Body of pancreas (tissue), 4 donors: ENCODE results near the gene COL4A5. TPM values are rescaled to one million over a fixed set of nuclear protein-coding genes. Genes with fewer than 3 reads are reported as not detected.

Source experiments
- ATAC-seq: fragments of 150-250 bp; one replicate; pipeline ENCODE4 v1.9.1; 2016
- DNase-seq, 4 donors: peaks; one replicate each; pipeline ENCODE4 v3.0.0-alpha.2; 2019
- H3K27ac ChIP-seq, 4 donors: fragments of 200-600 bp; sonication (generic); 1 replicate in 3 of 4; 2 replicates in 1 of 4; pipeline versions ENCODE4 v1.5.1 to v1.6.1; 2016 to 2019; ENCODE audit warnings: mild to moderate bottlenecking in 1 of 4, mixed read lengths in 1 of 4, moderate library complexity in 1 of 4
- H3K27me3 ChIP-seq, 2 donors: fragments of 200-600 bp; sonication (generic); one replicate each; pipeline ENCODE4 v1.6.0; 2016; ENCODE audit warnings: mild to moderate bottlenecking in 1 of 2
- H3K36me3 ChIP-seq, 2 donors: fragments of 200-600 bp; sonication (generic); replicated peaks in 1 of 2; 2 replicates each; pipeline ENCODE4 v1.5.1; 2016; ENCODE audit warnings: low read depth in 2 of 2; ENCODE audit not compliant: insufficient read depth in 1 of 2
- H3K4me1 ChIP-seq: fragments of 200-600 bp; sonication (generic); one replicate; pipeline ENCODE4 v1.6.0; 2016
- H3K4me3 ChIP-seq, 2 donors: fragments of 200-600 bp; sonication (generic); 1 replicate in 1 of 2; 2 replicates in 1 of 2; pipeline ENCODE4 v1.5.1; 2016 to 2019
- H3K9me3 ChIP-seq, 3 donors: fragments of 200-600 bp; sonication (generic); 1 replicate in 2 of 3; 2 replicates in 1 of 3; pipeline ENCODE4 v1.5.1; 2016
- CTCF ChIP-seq, 7 experiments: fragments of 450-650 bp in 4 of 7; fragments of 200-600 bp in 3 of 7; sonication (generic) in 3 of 7; IDR thresholded peaks; one replicate each; pipeline ENCODE4 v1.5.1; 2016 to 2019; ENCODE audit warnings: antibody characterized with exemption in 7 of 7
- POLR2A ChIP-seq, 3 donors: fragments of 450-650 bp; IDR thresholded peaks; one replicate each; pipeline ENCODE4 v1.6.1; 2016; ENCODE audit warnings: antibody characterized with exemption in 3 of 3, mild to moderate bottlenecking in 2 of 3
- WGBS, 2 donors: methylation state at CpG; one replicate each; pipeline ENCODE4 v1.1.5; 2017; 5-methylcytosine and 5-hydroxymethylcytosine counted together
- intact Hi-C: fragments of 100-400 bp; cut with DNase I; formaldehyde crosslinking; loops from one replicate; pipeline ENCODE4 v1.15.1; 2023
- total RNA-seq, 2 donors: library from RNA; depleted of rRNA; stranded (reverse); fragments of >200 nt; gene quantifications; one replicate each; pipeline ENCODE4 v1.1.0, GENCODE V29; 2016

The COL4A5 gene
- total RNA-seq, 2 donors from 2014 or later: 2.3 to 32.0 TPM

- no peak overlapping the region for H3K27ac ChIP-seq
- WGBS, 2 donors: 82 to 100% methylated on average over 1 of the region's 1 CpG
- no peak overlapping the region for H3K4me3 ChIP-seq
- DNase-seq: no peak
- intact Hi-C loops: no loop called here
- no peak for ATAC-seq
- no peaks in the 10 kb centered on the region for H3K36me3 ChIP-seq
- H3K9me3 ChIP-seq: no peaks in the 10 kb centered on the region
- no peaks in the 10 kb centered on the region for H3K4me1 ChIP-seq
- no peaks in the 10 kb centered on the region for H3K27me3 ChIP-seq
- TF ChIP-seq CTCF (IDR thresholded peaks at IDR 0.05) (no peak), POLR2A (IDR thresholded peaks at IDR 0.05) (no peak)
Observed at GRCh38 chrX:108582151-108582550, 142.5 kb downstream of the COL4A5 start.

- Histone ChIP-seq H3K4me3 (no peak overlapping the region), H3K27me3 (no peaks in the 10 kb centered on the region), H3K27ac (no peak overlapping the region), H3K4me1 (no peaks in the 10 kb centered on the region), H3K36me3 (no peaks in the 10 kb centered on the region), H3K9me3 (no peaks in the 10 kb centered on the region)
- DNase-seq (peak; percentile 3 to 30 (median 12)), ATAC-seq (no peak)
- TF ChIP-seq POLR2A (IDR thresholded peaks at IDR 0.05): no peak
- peak in 5 of 7 experiments; percentile 10 to 33 (median 28) for TF ChIP-seq CTCF (IDR thresholded peaks at IDR 0.05)
- 83 to 96% methylated on average over 2 of the region's 2 CpGs for WGBS, 2 donors
- intact Hi-C loops: no loop called here
Observed at GRCh38 chrX:108584617-108585211, 145.1 kb downstream of the COL4A5 start.

- Histone ChIP-seq H3K27me3 (no peaks in the 10 kb centered on the region), H3K9me3 (no peaks in the 10 kb centered on the region), H3K27ac (no peak overlapping the region), H3K36me3 (no peaks in the 10 kb centered on the region), H3K4me3 (no peak overlapping the region), H3K4me1 (no peaks in the 10 kb centered on the region)
- DNase-seq: no peak
- intact Hi-C loops: no loop called here
- WGBS, 2 donors: 80 to 86% methylated on average over 3 of the region's 3 CpGs
- no peak for ATAC-seq
- no peak for TF ChIP-seq CTCF (IDR thresholded peaks at IDR 0.05)
- no peak for TF ChIP-seq POLR2A (IDR thresholded peaks at IDR 0.05)
Observed at GRCh38 chrX:108590496-108590895, 150.9 kb downstream of the COL4A5 start.

GRCh38 chrX:108601276-108601675, 161.6 kb downstream of the COL4A5 start:
- H3K4me3 ChIP-seq: no peak overlapping the region
- no peaks in the 10 kb centered on the region for H3K9me3 ChIP-seq
- intact Hi-C loops: no loop called here
- H3K27ac ChIP-seq: no peak overlapping the region
- ATAC-seq (no peak), DNase-seq (no peak)
- 81 to 87% methylated on average over 3 to 4 of the region's 4 CpGs for WGBS, 2 donors
- no peaks in the 10 kb centered on the region for H3K27me3 ChIP-seq
- TF ChIP-seq CTCF (IDR thresholded peaks at IDR 0.05): no peak
- TF ChIP-seq POLR2A (IDR thresholded peaks at IDR 0.05): no peak
- no peaks in the 10 kb centered on the region for H3K4me1 ChIP-seq
- no peaks in the 10 kb centered on the region for H3K36me3 ChIP-seq

- intact Hi-C loops: no loop called here
- no peak overlapping the region for H3K4me3 ChIP-seq
- ATAC-seq (no peak), DNase-seq (peak in 1 of 4 donors; percentile 1)
- no peaks in the 10 kb centered on the region for H3K36me3 ChIP-seq
- no peaks in the 10 kb centered on the region for H3K27me3 ChIP-seq
- H3K9me3 ChIP-seq: no peaks in the 10 kb centered on the region
- H3K27ac ChIP-seq: no peak overlapping the region
- 19 to 46% methylated on average over 2 of the region's 2 CpGs for WGBS, 2 donors
- H3K4me1 ChIP-seq: no peaks in the 10 kb centered on the region
- TF ChIP-seq POLR2A (IDR thresholded peaks at IDR 0.05) (no peak), CTCF (IDR thresholded peaks at IDR 0.05) (no peak)
Observed at GRCh38 chrX:108610141-108610540, 170.5 kb downstream of the COL4A5 start.
